Measurements from ENCODE around the gene HTT. TPM values are rescaled to one million over a fixed set of nuclear protein-coding genes. Genes with fewer than 3 reads are reported as not detected.

Gene HTT
- total and polyA plus RNA-seq, 9 of the 15 experiments (the other 6 are each of a cell fraction or from before 2014, with no cell fraction given): 0.66 to 31.6 (median 14.7) TPM

- no peak for TF ChIP-seq ZNF589 (CRISPR knock-in tag; IDR thresholded peaks at IDR 0.05; ENCODE audit: low read depth)
- no peak for TF ChIP-seq ZNF133 (CRISPR knock-in tag; IDR thresholded peaks at IDR 0.05)
- no peak for TF ChIP-seq MEF2A (IDR thresholded peaks at IDR 0.05; ENCODE audit: control insufficient read depth, low read depth, low read length)
- TF ChIP-seq HDAC8 (tag; IDR thresholded peaks at IDR 0.05): no peak
- TF ChIP-seq, protein P1, sequence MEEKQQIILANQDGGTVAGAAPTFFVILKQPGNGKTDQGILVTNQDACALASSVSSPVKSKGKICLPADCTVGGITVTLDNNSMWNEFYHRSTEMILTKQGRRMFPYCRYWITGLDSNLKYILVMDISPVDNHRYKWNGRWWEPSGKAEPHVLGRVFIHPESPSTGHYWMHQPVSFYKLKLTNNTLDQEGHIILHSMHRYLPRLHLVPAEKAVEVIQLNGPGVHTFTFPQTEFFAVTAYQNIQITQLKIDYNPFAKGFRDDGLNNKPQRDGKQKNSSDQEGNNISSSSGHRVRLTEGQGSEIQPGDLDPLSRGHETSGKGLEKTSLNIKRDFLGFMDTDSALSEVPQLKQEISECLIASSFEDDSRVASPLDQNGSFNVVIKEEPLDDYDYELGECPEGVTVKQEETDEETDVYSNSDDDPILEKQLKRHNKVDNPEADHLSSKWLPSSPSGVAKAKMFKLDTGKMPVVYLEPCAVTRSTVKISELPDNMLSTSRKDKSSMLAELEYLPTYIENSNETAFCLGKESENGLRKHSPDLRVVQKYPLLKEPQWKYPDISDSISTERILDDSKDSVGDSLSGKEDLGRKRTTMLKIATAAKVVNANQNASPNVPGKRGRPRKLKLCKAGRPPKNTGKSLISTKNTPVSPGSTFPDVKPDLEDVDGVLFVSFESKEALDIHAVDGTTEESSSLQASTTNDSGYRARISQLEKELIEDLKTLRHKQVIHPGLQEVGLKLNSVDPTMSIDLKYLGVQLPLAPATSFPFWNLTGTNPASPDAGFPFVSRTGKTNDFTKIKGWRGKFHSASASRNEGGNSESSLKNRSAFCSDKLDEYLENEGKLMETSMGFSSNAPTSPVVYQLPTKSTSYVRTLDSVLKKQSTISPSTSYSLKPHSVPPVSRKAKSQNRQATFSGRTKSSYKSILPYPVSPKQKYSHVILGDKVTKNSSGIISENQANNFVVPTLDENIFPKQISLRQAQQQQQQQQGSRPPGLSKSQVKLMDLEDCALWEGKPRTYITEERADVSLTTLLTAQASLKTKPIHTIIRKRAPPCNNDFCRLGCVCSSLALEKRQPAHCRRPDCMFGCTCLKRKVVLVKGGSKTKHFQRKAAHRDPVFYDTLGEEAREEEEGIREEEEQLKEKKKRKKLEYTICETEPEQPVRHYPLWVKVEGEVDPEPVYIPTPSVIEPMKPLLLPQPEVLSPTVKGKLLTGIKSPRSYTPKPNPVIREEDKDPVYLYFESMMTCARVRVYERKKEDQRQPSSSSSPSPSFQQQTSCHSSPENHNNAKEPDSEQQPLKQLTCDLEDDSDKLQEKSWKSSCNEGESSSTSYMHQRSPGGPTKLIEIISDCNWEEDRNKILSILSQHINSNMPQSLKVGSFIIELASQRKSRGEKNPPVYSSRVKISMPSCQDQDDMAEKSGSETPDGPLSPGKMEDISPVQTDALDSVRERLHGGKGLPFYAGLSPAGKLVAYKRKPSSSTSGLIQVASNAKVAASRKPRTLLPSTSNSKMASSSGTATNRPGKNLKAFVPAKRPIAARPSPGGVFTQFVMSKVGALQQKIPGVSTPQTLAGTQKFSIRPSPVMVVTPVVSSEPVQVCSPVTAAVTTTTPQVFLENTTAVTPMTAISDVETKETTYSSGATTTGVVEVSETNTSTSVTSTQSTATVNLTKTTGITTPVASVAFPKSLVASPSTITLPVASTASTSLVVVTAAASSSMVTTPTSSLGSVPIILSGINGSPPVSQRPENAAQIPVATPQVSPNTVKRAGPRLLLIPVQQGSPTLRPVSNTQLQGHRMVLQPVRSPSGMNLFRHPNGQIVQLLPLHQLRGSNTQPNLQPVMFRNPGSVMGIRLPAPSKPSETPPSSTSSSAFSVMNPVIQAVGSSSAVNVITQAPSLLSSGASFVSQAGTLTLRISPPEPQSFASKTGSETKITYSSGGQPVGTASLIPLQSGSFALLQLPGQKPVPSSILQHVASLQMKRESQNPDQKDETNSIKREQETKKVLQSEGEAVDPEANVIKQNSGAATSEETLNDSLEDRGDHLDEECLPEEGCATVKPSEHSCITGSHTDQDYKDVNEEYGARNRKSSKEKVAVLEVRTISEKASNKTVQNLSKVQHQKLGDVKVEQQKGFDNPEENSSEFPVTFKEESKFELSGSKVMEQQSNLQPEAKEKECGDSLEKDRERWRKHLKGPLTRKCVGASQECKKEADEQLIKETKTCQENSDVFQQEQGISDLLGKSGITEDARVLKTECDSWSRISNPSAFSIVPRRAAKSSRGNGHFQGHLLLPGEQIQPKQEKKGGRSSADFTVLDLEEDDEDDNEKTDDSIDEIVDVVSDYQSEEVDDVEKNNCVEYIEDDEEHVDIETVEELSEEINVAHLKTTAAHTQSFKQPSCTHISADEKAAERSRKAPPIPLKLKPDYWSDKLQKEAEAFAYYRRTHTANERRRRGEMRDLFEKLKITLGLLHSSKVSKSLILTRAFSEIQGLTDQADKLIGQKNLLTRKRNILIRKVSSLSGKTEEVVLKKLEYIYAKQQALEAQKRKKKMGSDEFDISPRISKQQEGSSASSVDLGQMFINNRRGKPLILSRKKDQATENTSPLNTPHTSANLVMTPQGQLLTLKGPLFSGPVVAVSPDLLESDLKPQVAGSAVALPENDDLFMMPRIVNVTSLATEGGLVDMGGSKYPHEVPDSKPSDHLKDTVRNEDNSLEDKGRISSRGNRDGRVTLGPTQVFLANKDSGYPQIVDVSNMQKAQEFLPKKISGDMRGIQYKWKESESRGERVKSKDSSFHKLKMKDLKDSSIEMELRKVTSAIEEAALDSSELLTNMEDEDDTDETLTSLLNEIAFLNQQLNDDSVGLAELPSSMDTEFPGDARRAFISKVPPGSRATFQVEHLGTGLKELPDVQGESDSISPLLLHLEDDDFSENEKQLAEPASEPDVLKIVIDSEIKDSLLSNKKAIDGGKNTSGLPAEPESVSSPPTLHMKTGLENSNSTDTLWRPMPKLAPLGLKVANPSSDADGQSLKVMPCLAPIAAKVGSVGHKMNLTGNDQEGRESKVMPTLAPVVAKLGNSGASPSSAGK (IDR thresholded peaks at IDR 0.05): no peak
- TF ChIP-seq, protein P2, sequence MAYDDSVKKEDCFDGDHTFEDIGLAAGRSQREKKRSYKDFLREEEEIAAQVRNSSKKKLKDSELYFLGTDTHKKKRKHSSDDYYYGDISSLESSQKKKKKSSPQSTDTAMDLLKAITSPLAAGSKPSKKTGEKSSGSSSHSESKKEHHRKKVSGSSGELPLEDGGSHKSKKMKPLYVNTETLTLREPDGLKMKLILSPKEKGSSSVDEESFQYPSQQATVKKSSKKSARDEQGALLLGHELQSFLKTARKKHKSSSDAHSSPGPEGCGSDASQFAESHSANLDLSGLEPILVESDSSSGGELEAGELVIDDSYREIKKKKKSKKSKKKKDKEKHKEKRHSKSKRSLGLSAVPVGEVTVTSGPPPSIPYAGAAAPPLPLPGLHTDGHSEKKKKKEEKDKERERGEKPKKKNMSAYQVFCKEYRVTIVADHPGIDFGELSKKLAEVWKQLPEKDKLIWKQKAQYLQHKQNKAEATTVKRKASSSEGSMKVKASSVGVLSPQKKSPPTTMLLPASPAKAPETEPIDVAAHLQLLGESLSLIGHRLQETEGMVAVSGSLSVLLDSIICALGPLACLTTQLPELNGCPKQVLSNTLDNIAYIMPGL (CRISPR knock-in tag; IDR thresholded peaks at IDR 0.05): no peak
- TF ChIP-seq HMG20B (CRISPR knock-in tag; IDR thresholded peaks at IDR 0.05): no peak
- no peak for TF ChIP-seq SNAPC5 (CRISPR knock-in tag; IDR thresholded peaks at IDR 0.05)
- TF ChIP-seq NFATC3 (IDR thresholded peaks at IDR 0.05): no peak
- TF ChIP-seq, protein P3, sequence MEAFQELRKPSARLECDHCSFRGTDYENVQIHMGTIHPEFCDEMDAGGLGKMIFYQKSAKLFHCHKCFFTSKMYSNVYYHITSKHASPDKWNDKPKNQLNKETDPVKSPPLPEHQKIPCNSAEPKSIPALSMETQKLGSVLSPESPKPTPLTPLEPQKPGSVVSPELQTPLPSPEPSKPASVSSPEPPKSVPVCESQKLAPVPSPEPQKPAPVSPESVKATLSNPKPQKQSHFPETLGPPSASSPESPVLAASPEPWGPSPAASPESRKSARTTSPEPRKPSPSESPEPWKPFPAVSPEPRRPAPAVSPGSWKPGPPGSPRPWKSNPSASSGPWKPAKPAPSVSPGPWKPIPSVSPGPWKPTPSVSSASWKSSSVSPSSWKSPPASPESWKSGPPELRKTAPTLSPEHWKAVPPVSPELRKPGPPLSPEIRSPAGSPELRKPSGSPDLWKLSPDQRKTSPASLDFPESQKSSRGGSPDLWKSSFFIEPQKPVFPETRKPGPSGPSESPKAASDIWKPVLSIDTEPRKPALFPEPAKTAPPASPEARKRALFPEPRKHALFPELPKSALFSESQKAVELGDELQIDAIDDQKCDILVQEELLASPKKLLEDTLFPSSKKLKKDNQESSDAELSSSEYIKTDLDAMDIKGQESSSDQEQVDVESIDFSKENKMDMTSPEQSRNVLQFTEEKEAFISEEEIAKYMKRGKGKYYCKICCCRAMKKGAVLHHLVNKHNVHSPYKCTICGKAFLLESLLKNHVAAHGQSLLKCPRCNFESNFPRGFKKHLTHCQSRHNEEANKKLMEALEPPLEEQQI (IDR thresholded peaks at IDR 0.05): no peak
Observed at GRCh38 chr4:3106339-3107186, 32.1 kb downstream of the HTT start (continued).
